Omental fat pad (tissue), 4 donors: ENCODE measurements around the gene ARID2. TPM values are rescaled to one million over a fixed set of nuclear protein-coding genes. Genes with fewer than 3 reads are reported as not detected.

Experiments
- ATAC-seq: fragments of 150-250 bp; one replicate; pipeline ENCODE4 v1.9.1; 2016; ENCODE audit warnings: mild to moderate bottlenecking, moderate library complexity; ENCODE audit not compliant: low FRiP score
- DNase-seq: peaks from one replicate; pipeline ENCODE4 v3.0.0-alpha.2; 2019; ENCODE audit warnings: low spot score
- total RNA-seq, 4 donors: library from RNA; depleted of rRNA; stranded (reverse); fragments of >200 nt; gene quantifications; one replicate each; pipeline ENCODE4 v1.1.0, GENCODE V29; 2016
- TF ChIP-seq, protein P1 (sequence below), 3 donors: fragments of 450-650 bp; IDR thresholded peaks; one replicate each; pipeline ENCODE4 v1.5.1; 2016 to 2017; ENCODE audit warnings: antibody characterized with exemption in 3 of 3, mild to moderate bottlenecking in 3 of 3, moderate library complexity in 2 of 3

The ARID2 gene
- total RNA-seq, 4 donors from 2014 or later, result 18.5 to 40.7 (median 27.3) TPM

DNA sequence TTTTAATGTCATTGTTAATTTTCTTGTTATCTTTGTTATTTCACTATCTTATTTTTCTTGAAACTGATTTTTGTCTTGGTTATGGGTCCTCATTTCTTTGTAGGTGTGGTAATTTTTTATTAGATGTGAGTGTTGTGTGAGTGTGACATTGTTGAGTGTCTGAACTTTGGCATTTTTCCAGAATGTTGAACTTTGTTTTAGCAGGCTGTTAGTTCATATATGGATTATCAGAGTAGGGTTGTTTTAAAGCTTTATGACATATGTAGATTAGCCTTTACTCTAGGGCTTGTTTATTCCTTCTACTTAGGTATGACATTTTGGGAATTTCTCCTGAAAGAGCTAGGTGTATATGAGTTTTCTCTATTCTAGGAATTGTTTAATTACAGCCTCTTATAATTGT is 103.9 kb downstream of the ARID2 start:
- no peak for ATAC-seq
- no peak for DNase-seq
- TF ChIP-seq, protein P1, sequence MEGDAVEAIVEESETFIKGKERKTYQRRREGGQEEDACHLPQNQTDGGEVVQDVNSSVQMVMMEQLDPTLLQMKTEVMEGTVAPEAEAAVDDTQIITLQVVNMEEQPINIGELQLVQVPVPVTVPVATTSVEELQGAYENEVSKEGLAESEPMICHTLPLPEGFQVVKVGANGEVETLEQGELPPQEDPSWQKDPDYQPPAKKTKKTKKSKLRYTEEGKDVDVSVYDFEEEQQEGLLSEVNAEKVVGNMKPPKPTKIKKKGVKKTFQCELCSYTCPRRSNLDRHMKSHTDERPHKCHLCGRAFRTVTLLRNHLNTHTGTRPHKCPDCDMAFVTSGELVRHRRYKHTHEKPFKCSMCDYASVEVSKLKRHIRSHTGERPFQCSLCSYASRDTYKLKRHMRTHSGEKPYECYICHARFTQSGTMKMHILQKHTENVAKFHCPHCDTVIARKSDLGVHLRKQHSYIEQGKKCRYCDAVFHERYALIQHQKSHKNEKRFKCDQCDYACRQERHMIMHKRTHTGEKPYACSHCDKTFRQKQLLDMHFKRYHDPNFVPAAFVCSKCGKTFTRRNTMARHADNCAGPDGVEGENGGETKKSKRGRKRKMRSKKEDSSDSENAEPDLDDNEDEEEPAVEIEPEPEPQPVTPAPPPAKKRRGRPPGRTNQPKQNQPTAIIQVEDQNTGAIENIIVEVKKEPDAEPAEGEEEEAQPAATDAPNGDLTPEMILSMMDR (IDR thresholded peaks at IDR 0.05), result no peak

DNA sequence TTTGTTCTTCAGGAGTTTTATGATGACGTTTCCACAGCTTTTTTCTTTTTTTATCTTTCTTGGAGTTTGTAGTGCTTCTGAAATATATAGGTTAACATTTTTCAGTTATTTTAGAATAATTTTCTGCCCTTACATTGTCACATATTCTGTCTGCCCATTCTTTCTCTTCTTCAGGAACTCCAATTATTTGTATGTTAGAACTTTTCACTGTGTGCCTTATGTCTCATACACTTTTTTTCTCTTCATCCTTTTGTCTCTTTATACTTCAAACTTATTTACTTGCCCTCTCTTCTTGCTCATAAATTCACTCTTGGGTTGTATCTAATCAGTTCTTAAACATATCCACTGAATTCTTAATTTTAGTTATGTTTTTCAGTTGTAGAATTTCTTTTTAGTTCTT is 105.3 kb downstream of the ARID2 start:
- DNase-seq (no peak), ATAC-seq (no peak)
- TF ChIP-seq, protein P1 (IDR thresholded peaks at IDR 0.05), result no peak

DNA sequence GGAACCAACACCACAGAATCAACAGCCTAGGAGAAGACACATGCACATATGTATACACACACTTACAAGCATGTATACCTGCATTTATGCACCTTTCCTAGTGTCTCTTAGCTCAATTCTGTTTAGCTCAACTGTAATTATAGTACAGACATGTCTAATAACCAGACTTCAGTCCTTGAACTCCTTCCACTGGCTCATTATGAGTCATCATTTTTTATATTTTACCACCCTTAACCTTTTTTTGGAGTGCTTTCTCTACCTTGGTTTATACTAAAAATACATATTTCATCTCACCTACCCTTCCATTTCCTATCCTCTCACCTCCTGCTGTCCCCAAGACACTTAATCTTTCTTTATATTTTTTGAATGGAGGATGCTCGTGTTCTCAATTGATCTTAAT is 110.4 kb downstream of the ARID2 start:
- DNase-seq (no peak), ATAC-seq (no peak)
- TF ChIP-seq, protein P1 (IDR thresholded peaks at IDR 0.05), result no peak

DNA sequence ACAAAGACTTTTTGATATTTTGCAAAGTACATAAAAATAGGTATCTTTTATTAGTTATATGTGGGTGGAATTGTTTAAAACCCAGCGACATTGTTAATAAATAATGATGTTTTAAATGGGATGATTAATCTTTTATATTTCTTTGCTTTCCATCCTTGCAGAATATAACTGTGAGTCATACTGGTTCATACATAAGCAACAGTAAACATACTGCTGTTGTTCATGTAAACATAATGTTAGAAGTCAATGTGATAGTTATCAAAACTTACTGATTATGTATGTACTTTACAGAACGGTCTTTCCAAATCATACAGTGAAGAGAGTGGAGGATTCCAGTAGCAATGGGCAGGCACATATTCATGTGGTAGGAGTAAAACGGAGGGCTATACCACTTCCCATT is 119.8 kb downstream of the ARID2 start:
- no peak for ATAC-seq
- TF ChIP-seq, protein P1 (IDR thresholded peaks at IDR 0.05), result no peak

DNA sequence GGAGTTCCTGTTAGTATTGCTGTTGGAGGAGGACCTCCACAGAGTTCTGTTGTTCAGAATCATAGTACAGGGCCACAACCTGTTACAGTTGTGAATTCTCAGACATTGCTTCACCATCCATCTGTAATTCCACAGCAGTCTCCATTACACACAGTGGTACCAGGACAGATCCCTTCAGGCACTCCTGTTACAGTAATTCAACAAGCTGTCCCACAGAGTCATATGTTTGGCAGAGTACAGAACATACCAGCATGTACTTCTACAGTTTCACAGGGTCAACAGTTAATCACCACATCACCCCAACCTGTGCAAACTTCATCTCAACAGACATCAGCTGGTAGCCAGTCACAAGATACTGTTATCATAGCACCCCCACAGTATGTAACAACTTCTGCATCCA is 120.8 kb downstream of the ARID2 start:
- ATAC-seq (no peak), DNase-seq (no peak)
- TF ChIP-seq, protein P1 (IDR thresholded peaks at IDR 0.05), result no peak

More for the DNA sequence above, 119.8 kb downstream of the ARID2 start:
- no peak for DNase-seq

DNA sequence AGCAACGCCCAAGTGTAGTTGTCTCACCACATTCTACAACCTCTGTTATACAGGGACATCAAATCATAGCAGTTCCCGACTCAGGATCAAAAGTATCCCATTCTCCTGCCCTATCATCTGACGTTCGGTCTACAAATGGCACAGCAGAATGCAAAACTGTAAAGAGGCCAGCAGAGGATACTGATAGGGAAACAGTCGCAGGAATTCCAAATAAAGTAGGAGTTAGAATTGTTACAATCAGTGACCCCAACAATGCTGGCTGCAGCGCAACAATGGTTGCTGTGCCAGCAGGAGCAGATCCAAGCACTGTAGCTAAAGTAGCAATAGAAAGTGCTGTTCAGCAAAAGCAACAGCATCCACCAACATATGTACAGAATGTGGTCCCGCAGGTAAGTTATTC is 123.0 kb downstream of the ARID2 start:
- ATAC-seq (no peak), DNase-seq (no peak)
- TF ChIP-seq, protein P1 (IDR thresholded peaks at IDR 0.05), result no peak

DNA sequence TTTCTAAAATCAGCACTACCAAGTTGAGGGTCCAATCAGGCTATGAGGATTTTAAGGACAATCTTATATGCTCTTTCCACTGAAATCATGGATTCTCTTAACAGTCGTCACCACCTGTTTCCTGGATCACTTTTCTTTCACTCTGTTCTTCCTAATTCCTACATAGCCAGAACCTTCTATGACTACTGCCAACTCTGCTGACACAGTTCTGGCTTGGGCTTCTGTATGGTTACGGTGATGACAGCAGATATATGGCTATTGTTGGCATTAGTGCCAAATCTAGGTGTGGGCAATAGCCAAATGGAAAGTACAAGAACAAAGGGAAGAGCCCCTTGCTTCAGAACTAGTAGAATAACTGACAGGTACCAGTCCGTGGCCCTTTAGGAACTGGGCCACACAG is 124.0 kb downstream of the ARID2 start:
- TF ChIP-seq, protein P1 (IDR thresholded peaks at IDR 0.05), result no peak
- ATAC-seq, result no peak
- DNase-seq, result no peak
